ENCODE data around the gene ALX4.

Gene ALX4

GRCh38 chr11:44228379-44228778 is 81.6 kb downstream of the ALX4 start:
- H3K4me3 ChIP-seq (ENCODE audit: low read depth, low read length), result no peak overlapping the region
- no peak for TF ChIP-seq CTCF (IDR thresholded peaks at IDR 0.05; ENCODE audit: low read depth, low read length)

- H3K4me3 ChIP-seq (ENCODE audit: low read depth, low read length), result no peak overlapping the region
- no peak for TF ChIP-seq CTCF (IDR thresholded peaks at IDR 0.05; ENCODE audit: low read depth, low read length)
Measured at GRCh38 chr11:44226945-44227344, 83.0 kb downstream of the ALX4 start.

GRCh38 chr11:44226490-44226889 is 83.4 kb downstream of the ALX4 start:
- no peak for TF ChIP-seq CTCF (IDR thresholded peaks at IDR 0.05; ENCODE audit: low read depth, low read length)
- H3K4me3 ChIP-seq (ENCODE audit: low read depth, low read length), result no peak overlapping the region

GRCh38 chr11:44224867-44225501 is 85.0 kb downstream of the ALX4 start:
- no peak overlapping the region for H3K4me3 ChIP-seq (ENCODE audit: low read depth, low read length)
- no peak for TF ChIP-seq CTCF (IDR thresholded peaks at IDR 0.05; ENCODE audit: low read depth, low read length)

GRCh38 chr11:44223238-44223637 is 86.7 kb downstream of the ALX4 start:
- H3K4me3 ChIP-seq (ENCODE audit: low read depth, low read length), result no peak overlapping the region
- TF ChIP-seq CTCF (IDR thresholded peaks at IDR 0.05; ENCODE audit: low read depth, low read length), result no peak

GRCh38 chr11:44221992-44222391 is 87.9 kb downstream of the ALX4 start:
- no peak overlapping the region for H3K4me3 ChIP-seq (ENCODE audit: low read depth, low read length)
- no peak for TF ChIP-seq CTCF (IDR thresholded peaks at IDR 0.05; ENCODE audit: low read depth, low read length)

- no peak for TF ChIP-seq CTCF (IDR thresholded peaks at IDR 0.05; ENCODE audit: low read depth, low read length)
- H3K4me3 ChIP-seq (ENCODE audit: low read depth, low read length), result no peak overlapping the region
Measured at GRCh38 chr11:44221456-44221855, 88.5 kb downstream of the ALX4 start.
